Small intestine (tissue), 7 donors: Measurements from ENCODE around the gene TMEM271. TPM values are rescaled to one million over a fixed set of nuclear protein-coding genes. Genes with fewer than 3 reads are reported as not detected.

Experiments used
- DNase-seq, 2 donors: peaks; one replicate each; pipeline versions ENCODE4 v3.0.0 to v3.0.0-alpha.2; 2013
- FAIRE-seq: peaks from 2 replicates; lab custom pipeline; 2012; peaks lifted over from hg19 to GRCh38; lab: Jason Lieb, UNC
- H3K27ac ChIP-seq, 3 donors: one replicate each; pipeline ENCODE4 v1.5.1; 2013; ENCODE audit warnings: low read length in 2 of 3, mild to moderate bottlenecking in 2 of 3, control low read depth in 1 of 3, inconsistent platforms in 1 of 3, low read depth in 1 of 3, moderate library complexity in 1 of 3
- H3K27me3 ChIP-seq, 3 donors: one replicate each; pipeline ENCODE4 v1.6.1; 2013; ENCODE audit warnings: low read length in 3 of 3, inconsistent platforms in 1 of 3; ENCODE audit not compliant: control insufficient read depth in 3 of 3, insufficient read depth in 3 of 3
- H3K36me3 ChIP-seq, 3 donors: one replicate each; pipeline ENCODE4 v1.6.1; 2013; ENCODE audit warnings: low read length in 3 of 3, inconsistent platforms in 1 of 3, low read depth in 1 of 3, mild to moderate bottlenecking in 1 of 3, moderate library complexity in 1 of 3; ENCODE audit not compliant: control insufficient read depth in 3 of 3, insufficient read depth in 2 of 3
- H3K4me1 ChIP-seq, 3 donors: one replicate each; pipeline ENCODE4 v1.6.1; 2013; ENCODE audit warnings: low read length in 2 of 3, inconsistent platforms in 1 of 3, low read depth in 1 of 3, mild to moderate bottlenecking in 1 of 3, moderate library complexity in 1 of 3; ENCODE audit not compliant: control insufficient read depth in 3 of 3, insufficient read depth in 2 of 3
- H3K4me3 ChIP-seq, 3 donors: one replicate each; pipeline ENCODE4 v1.5.1; 2013; ENCODE audit warnings: low read length in 3 of 3, control low read depth in 1 of 3, inconsistent platforms in 1 of 3, low read depth in 1 of 3, mild to moderate bottlenecking in 1 of 3, moderate library complexity in 1 of 3
- H3K9me3 ChIP-seq, 2 donors: one replicate each; pipeline ENCODE4 v1.6.1; 2013; ENCODE audit warnings: low read depth in 1 of 2, low read length in 1 of 2; ENCODE audit not compliant: control insufficient read depth in 2 of 2, insufficient read depth in 1 of 2
- WGBS, 3 donors: extraction: QIAGEN DNeasy Blood & Tissue Kit; methylation state at CpG; one replicate each; pipeline ENCODE4 v1.1.7; 2013; 5-methylcytosine and 5-hydroxymethylcytosine counted together
- polyA plus RNA-seq, 4 donors: library from polyadenylated mRNA; stranded (reverse) in 3 of 4; unstranded in 1 of 4; fragments of 200-250 nt in 3 of 4; fragments of 120-200 nt in 1 of 4; gene quantifications; one replicate each; pipeline versions ENCODE4 v1.2.1 to v1.2.3, GENCODE V29; 2013
- donor health status: healthy with polysubstance abuse.
- donor health status: control.
- donor health status: control.
- donor health status: Bipolar disorder and iron deficiency.
- donor health status: healthy.

Gene TMEM271
- polyA plus RNA-seq, 4 donors, result 0.04 to 0.22 TPM; not detected in 2

GRCh38 chr4:621296-622070 is 45.4 kb upstream of the TMEM271 start:
- Histone ChIP-seq H3K4me1 (no peaks in the 10 kb centered on the region), H3K27me3 (peaks cover 0 to 2% (median 0%) of the 10 kb centered on the region in 3 donors), H3K9me3 (no peaks in the 10 kb centered on the region), H3K36me3 (no peaks in the 10 kb centered on the region), H3K4me3 (no peak overlapping the region), H3K27ac (no peak overlapping the region)
- FAIRE-seq (no peak), DNase-seq (no peak)
- WGBS, 3 donors, result 81 to 84% (median 82%) methylated on average over 22 of the region's 22 CpGs

- 89 to 92% (median 91%) methylated on average over 19 of the region's 19 CpGs for WGBS, 3 donors
- Histone ChIP-seq H3K27ac (no peak overlapping the region), H3K36me3 (no peaks in the 10 kb centered on the region), H3K27me3 (peaks cover 0 to 2% (median 0%) of the 10 kb centered on the region in 3 donors), H3K9me3 (no peaks in the 10 kb centered on the region), H3K4me3 (no peak overlapping the region), H3K4me1 (no peaks in the 10 kb centered on the region)
- no peak for FAIRE-seq
- DNase-seq, result no peak
Observed at GRCh38 chr4:620851-621261, 44.8 kb upstream of the TMEM271 start.

- Histone ChIP-seq H3K27ac (no peak overlapping the region), H3K4me1 (no peaks in the 10 kb centered on the region), H3K27me3 (peaks cover 0 to 2% (median 0%) of the 10 kb centered on the region in 3 donors), H3K4me3 (no peak overlapping the region), H3K36me3 (no peaks in the 10 kb centered on the region), H3K9me3 (no peaks in the 10 kb centered on the region)
- 83 to 84% (median 84%) methylated on average over 11 of the region's 11 CpGs for WGBS, 3 donors
- DNase-seq (no peak), FAIRE-seq (no peak)
Observed at GRCh38 chr4:620201-620600, 44.1 kb upstream of the TMEM271 start.

GRCh38 chr4:617644-618641 is 41.8 kb upstream of the TMEM271 start:
- no peaks in the 10 kb centered on the region for H3K27me3 ChIP-seq
- no peak overlapping the region for H3K4me3 ChIP-seq
- FAIRE-seq (no peak), DNase-seq (no peak)
- 51 to 64% (median 52%) methylated on average over 18 of the region's 18 CpGs for WGBS, 3 donors
- no peaks in the 10 kb centered on the region for H3K4me1 ChIP-seq
- H3K36me3 ChIP-seq, result no peaks in the 10 kb centered on the region
- no peaks in the 10 kb centered on the region for H3K9me3 ChIP-seq
- no peak overlapping the region for H3K27ac ChIP-seq

GRCh38 chr4:616911-617643 is 41.0 kb upstream of the TMEM271 start:
- FAIRE-seq (no peak), DNase-seq (no peak)
- Histone ChIP-seq H3K4me3 (no peak overlapping the region), H3K9me3 (no peaks in the 10 kb centered on the region), H3K4me1 (no peaks in the 10 kb centered on the region), H3K27me3 (no peaks in the 10 kb centered on the region), H3K36me3 (no peaks in the 10 kb centered on the region), H3K27ac (no peak overlapping the region)
- 90 to 94% (median 94%) methylated on average over 23 to 27 of the region's 27 CpGs for WGBS, 3 donors

GRCh38 chr4:616091-616490 is 40.0 kb upstream of the TMEM271 start:
- H3K9me3 ChIP-seq, result no peaks in the 10 kb centered on the region
- H3K27me3 ChIP-seq, result no peaks in the 10 kb centered on the region
- no peak overlapping the region for H3K27ac ChIP-seq
- H3K36me3 ChIP-seq, result no peaks in the 10 kb centered on the region
- DNase-seq (no peak), FAIRE-seq (no peak)
- H3K4me1 ChIP-seq, result no peaks in the 10 kb centered on the region
- H3K4me3 ChIP-seq, result no peak overlapping the region
- WGBS, 3 donors, result 63 to 84% (median 70%) methylated on average over 1 of the region's 1 CpG

- Histone ChIP-seq H3K4me3 (no peak overlapping the region), H3K36me3 (no peaks in the 10 kb centered on the region), H3K27ac (no peak overlapping the region), H3K9me3 (no peaks in the 10 kb centered on the region), H3K4me1 (no peaks in the 10 kb centered on the region), H3K27me3 (peaks cover 0 to 6% (median 0%) of the 10 kb centered on the region in 3 donors)
- 83 to 86% (median 84%) methylated on average over 7 to 9 of the region's 9 CpGs for WGBS, 3 donors
- FAIRE-seq (no peak), DNase-seq (no peak)
Observed at GRCh38 chr4:613126-613525, 37.0 kb upstream of the TMEM271 start.

GRCh38 chr4:612749-613125 is 36.6 kb upstream of the TMEM271 start:
- H3K4me1 ChIP-seq, result no peaks in the 10 kb centered on the region
- no peak overlapping the region for H3K27ac ChIP-seq
- H3K36me3 ChIP-seq, result no peaks in the 10 kb centered on the region
- no peak for DNase-seq
- FAIRE-seq, result no peak
- H3K4me3 ChIP-seq, result no peak overlapping the region
- peaks cover 0 to 6% (median 0%) of the 10 kb centered on the region in 3 donors for H3K27me3 ChIP-seq
- H3K9me3 ChIP-seq, result no peaks in the 10 kb centered on the region
- WGBS, 3 donors, result 79 to 83% (median 82%) methylated on average over 7 of the region's 7 CpGs
